CD4-positive, alpha-beta T cell (primary cell): Measurements from ENCODE around the gene LGI4. TPM values are rescaled to one million over a fixed set of nuclear protein-coding genes. Genes with fewer than 3 reads are reported as not detected.

Experiments
- ATAC-seq: fragments of 200-7000 bp; cut with Tn5 transposase; one replicate; pipeline ENCODE4 v1.10.0; 2022; ENCODE audit warnings: mild to moderate bottlenecking; ENCODE audit not compliant: poor library complexity
- CTCF ChIA-PET: fragments of 350-600 bp; sonication (Branson Sonifier 250); formaldehyde crosslinking; loops from one replicate; lab custom pipeline; 2021; ENCODE audit warnings: antibody characterized with exemption, inconsistent platforms; lab: Charles Lee
- POLR2A ChIA-PET: fragments of 350-600 bp; sonication (Branson Sonifier 250); formaldehyde crosslinking; loops from one replicate; lab custom pipeline; 2021; ENCODE audit warnings: antibody characterized with exemption, inconsistent platforms; lab: Charles Lee
- DNase-seq, 14 experiments: peaks; one replicate each; pipeline ENCODE4 v3.0.0-alpha.2; 2013 to 2020; ENCODE audit warnings: mixed read lengths in 2 of 14
- H3K27ac ChIP-seq, 2 donors: one replicate each; pipeline versions ENCODE4 v1.5.1 to v1.7.0; 2013; ENCODE audit warnings: low read length in 2 of 2, low read depth in 1 of 2, mild to moderate bottlenecking in 1 of 2
- H3K27me3 ChIP-seq, 2 experiments: 1 replicate in 1 of 2; 2 replicates in 1 of 2; pipeline versions ENCODE4 v1.6.1 to v1.7.0; 2013; ENCODE audit warnings: low read length in 2 of 2, control low read depth in 1 of 2, mild to moderate bottlenecking in 1 of 2, moderate library complexity in 1 of 2; ENCODE audit not compliant: insufficient read depth in 2 of 2, control insufficient read depth in 1 of 2
- H3K36me3 ChIP-seq: one replicate; pipeline ENCODE4 v1.6.1; 2013; ENCODE audit warnings: low read length, control low read depth; ENCODE audit not compliant: insufficient read depth
- H3K4me1 ChIP-seq: one replicate; pipeline ENCODE4 v1.6.1; 2013; ENCODE audit warnings: low read length, control low read depth; ENCODE audit not compliant: insufficient read depth
- H3K4me3 ChIP-seq: one replicate; pipeline ENCODE4 v1.5.1; 2013; ENCODE audit warnings: mild to moderate bottlenecking, low read length, moderate library complexity
- H3K9me3 ChIP-seq, 2 experiments: 1 replicate in 1 of 2; 2 replicates in 1 of 2; pipeline versions ENCODE4 v1.6.1 to v1.7.0; 2013; ENCODE audit warnings: low read length in 2 of 2, mild to moderate bottlenecking in 2 of 2, control low read depth in 1 of 2, moderate library complexity in 1 of 2; ENCODE audit not compliant: control insufficient read depth in 1 of 2, insufficient read depth in 1 of 2
- H3K27ac Mint-ChIP-seq: one replicate; pipeline ENCODE4 v1.8.0; 2020; ENCODE audit warnings: mixed read lengths
- H3K27me3 Mint-ChIP-seq: one replicate; pipeline ENCODE4 v1.8.0; 2021; ENCODE audit warnings: mixed read lengths
- H3K36me3 Mint-ChIP-seq: one replicate; pipeline ENCODE4 v1.8.0; 2021; ENCODE audit warnings: low read depth, mixed read lengths
- H3K4me1 Mint-ChIP-seq: one replicate; pipeline ENCODE4 v1.8.0; 2021; ENCODE audit warnings: low read depth, mixed read lengths
- H3K4me3 Mint-ChIP-seq: one replicate; pipeline ENCODE4 v1.8.0; 2020; ENCODE audit warnings: mild to moderate bottlenecking, mixed read lengths
- H3K9me3 Mint-ChIP-seq: one replicate; pipeline ENCODE4 v1.8.0; 2020; ENCODE audit warnings: mixed read lengths
- CTCF ChIP-seq: fragments of 200-600 bp; IDR thresholded peaks from one replicate; pipeline ENCODE4 v1.8.0; 2022; ENCODE audit warnings: antibody characterized with exemption, mild to moderate bottlenecking
- intact Hi-C, 2 experiments: fragments of 100-400 bp; cut with DNase I in 1 of 2; cut with micrococcal nuclease in 1 of 2; formaldehyde crosslinking; loops; one replicate each; pipeline versions ENCODE4 v1.15.1 to v1.9.0; 2023 to 2025; cut with DNase I, micrococcal nuclease
- total RNA-seq, 174 experiments: library from RNA in 2 of 174; stranded (reverse) in 2 of 174; gene quantifications; one replicate each; pipeline ENCODE4 v1.2.3 and lab custom pipeline; 2021 to 2026

Gene LGI4
- total RNA-seq, 2 experiments from 2014 or later: 0.69 to 0.70 TPM

- intact Hi-C loops: no loop called here
- Histone ChIP-seq H3K4me1 (peaks cover 20% of the 10 kb centered on the region), H3K36me3 (no peaks in the 10 kb centered on the region), H3K27ac (no peak overlapping the region), H3K9me3 (peaks cover 0 to 5% of the 10 kb centered on the region in 2 experiments), H3K27me3 (no peaks in the 10 kb centered on the region), H3K4me3 (no peak overlapping the region)
- Mint-ChIP-seq H3K4me3 (no peak overlapping the region), H3K27me3 (no peaks in the 10 kb centered on the region), H3K27ac (no peak overlapping the region), H3K4me1 (peaks cover 13% of the 10 kb centered on the region), H3K9me3 (no peaks in the 10 kb centered on the region), H3K36me3 (no peaks in the 10 kb centered on the region)
- no peak for ATAC-seq
- ChIA-PET POLR2A (no interaction called here), CTCF (no interaction called here)
- no peak for TF ChIP-seq CTCF
- DNase-seq: peak in 2 of 14 experiments; percentile 51 to 57
Observed at GRCh38 chr19:35120492-35120891, 14.4 kb downstream of the LGI4 start.

GRCh38 chr19:35119578-35120155 is 15.2 kb downstream of the LGI4 start:
- Histone ChIP-seq H3K27ac (no peak overlapping the region), H3K4me3 (no peak overlapping the region), H3K9me3 (peaks cover 0 to 5% of the 10 kb centered on the region in 2 experiments), H3K4me1 (peaks cover 18% of the 10 kb centered on the region), H3K27me3 (no peaks in the 10 kb centered on the region), H3K36me3 (no peaks in the 10 kb centered on the region)
- no peak overlapping the region for H3K27ac Mint-ChIP-seq
- no peak overlapping the region for H3K4me3 Mint-ChIP-seq
- no peaks in the 10 kb centered on the region for H3K36me3 Mint-ChIP-seq
- ChIA-PET CTCF (no interaction called here), POLR2A (no interaction called here)
- no peaks in the 10 kb centered on the region for H3K9me3 Mint-ChIP-seq
- no peak for DNase-seq
- intact Hi-C loops: no loop called here
- peaks cover 14% of the 10 kb centered on the region for H3K4me1 Mint-ChIP-seq
- H3K27me3 Mint-ChIP-seq: no peaks in the 10 kb centered on the region
- no peak for ATAC-seq
- TF ChIP-seq CTCF: no peak

GRCh38 chr19:35119091-35119490 is 15.8 kb downstream of the LGI4 start:
- no peak overlapping the region for H3K4me3 Mint-ChIP-seq
- POLR2A ChIA-PET: no interaction called here
- Histone ChIP-seq H3K9me3 (peaks cover 0 to 5% of the 10 kb centered on the region in 2 experiments), H3K4me3 (no peak overlapping the region), H3K36me3 (no peaks in the 10 kb centered on the region), H3K4me1 (peaks cover 15% of the 10 kb centered on the region), H3K27ac (no peak overlapping the region), H3K27me3 (no peaks in the 10 kb centered on the region)
- intact Hi-C loops: no loop called here
- DNase-seq: no peak
- no peak for TF ChIP-seq CTCF
- H3K4me1 Mint-ChIP-seq: peaks cover 12% of the 10 kb centered on the region
- CTCF ChIA-PET: no interaction called here
- H3K27me3 Mint-ChIP-seq: no peaks in the 10 kb centered on the region
- no peaks in the 10 kb centered on the region for H3K9me3 Mint-ChIP-seq
- H3K36me3 Mint-ChIP-seq: no peaks in the 10 kb centered on the region
- no peak for ATAC-seq
- no peak overlapping the region for H3K27ac Mint-ChIP-seq
